ENCODE data around the gene GPD2.

GPD2 gene

DNA sequence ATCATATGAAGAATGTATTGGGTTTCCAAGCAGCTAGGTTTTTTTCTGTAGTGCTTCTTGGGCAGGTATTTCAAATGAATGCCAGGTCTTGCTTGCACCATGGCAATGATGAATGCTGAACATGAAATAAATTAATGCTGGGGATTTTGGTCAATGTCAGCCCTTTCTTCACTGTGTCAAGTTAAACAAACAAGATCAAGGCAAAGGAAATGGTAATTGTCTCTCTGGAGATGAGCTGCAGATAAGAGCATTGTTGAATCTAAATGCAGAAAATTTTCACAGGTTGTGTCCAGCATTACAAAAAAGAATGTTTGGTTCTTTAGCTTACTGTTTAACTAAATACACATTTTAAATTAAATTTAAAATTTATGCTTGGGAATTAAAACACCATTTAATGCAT is 144.3 kb downstream of the GPD2 start:
- Histone ChIP-seq H3K4me1 (ENCODE audit: low read length) (no peaks in the 10 kb centered on the region), H3K79me2 (ENCODE audit: low read length) (no peaks in the 10 kb centered on the region), H3K36me3 (replicated peaks; ENCODE audit: insufficient read depth, low read length) (no peaks in the 10 kb centered on the region), H3K9ac (ENCODE audit: low read length) (no peak overlapping the region), H2AFZ (ENCODE audit: low read length) (no peak overlapping the region), H3K27ac (ENCODE audit: low read length) (no peak overlapping the region), H3F3A (ENCODE audit: insufficient read depth, low read length) (no peaks in the 10 kb centered on the region), H3K9me2 (replicated peaks; ENCODE audit: insufficient read depth, low read length) (no peaks in the 10 kb centered on the region), H3K9me3 (replicated peaks; ENCODE audit: insufficient read depth, low read length) (no peaks in the 10 kb centered on the region), H3K4me2 (ENCODE audit: low read depth, low read length) (no peak overlapping the region), H4K20me1 (ENCODE audit: insufficient read depth, low read length) (no peaks in the 10 kb centered on the region), H3K4me3 (ENCODE audit: low read length) (no peak overlapping the region), H3K27me3 (replicated peaks; ENCODE audit: insufficient read depth, low read length) (no peaks in the 10 kb centered on the region)
- DNase-seq = no peak
- TF ChIP-seq EZH2 (optimal IDR thresholded peaks at IDR 0.05; ENCODE audit: low read depth, low read length) = no peak
- no peak for TF ChIP-seq EZH2phosphoT487 (IDR thresholded peaks at IDR 0.05; ENCODE audit: low read length)
- TF ChIP-seq, protein P1, sequence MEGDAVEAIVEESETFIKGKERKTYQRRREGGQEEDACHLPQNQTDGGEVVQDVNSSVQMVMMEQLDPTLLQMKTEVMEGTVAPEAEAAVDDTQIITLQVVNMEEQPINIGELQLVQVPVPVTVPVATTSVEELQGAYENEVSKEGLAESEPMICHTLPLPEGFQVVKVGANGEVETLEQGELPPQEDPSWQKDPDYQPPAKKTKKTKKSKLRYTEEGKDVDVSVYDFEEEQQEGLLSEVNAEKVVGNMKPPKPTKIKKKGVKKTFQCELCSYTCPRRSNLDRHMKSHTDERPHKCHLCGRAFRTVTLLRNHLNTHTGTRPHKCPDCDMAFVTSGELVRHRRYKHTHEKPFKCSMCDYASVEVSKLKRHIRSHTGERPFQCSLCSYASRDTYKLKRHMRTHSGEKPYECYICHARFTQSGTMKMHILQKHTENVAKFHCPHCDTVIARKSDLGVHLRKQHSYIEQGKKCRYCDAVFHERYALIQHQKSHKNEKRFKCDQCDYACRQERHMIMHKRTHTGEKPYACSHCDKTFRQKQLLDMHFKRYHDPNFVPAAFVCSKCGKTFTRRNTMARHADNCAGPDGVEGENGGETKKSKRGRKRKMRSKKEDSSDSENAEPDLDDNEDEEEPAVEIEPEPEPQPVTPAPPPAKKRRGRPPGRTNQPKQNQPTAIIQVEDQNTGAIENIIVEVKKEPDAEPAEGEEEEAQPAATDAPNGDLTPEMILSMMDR (IDR thresholded peaks at IDR 0.05; ENCODE audit: low read length) = no peak

DNA sequence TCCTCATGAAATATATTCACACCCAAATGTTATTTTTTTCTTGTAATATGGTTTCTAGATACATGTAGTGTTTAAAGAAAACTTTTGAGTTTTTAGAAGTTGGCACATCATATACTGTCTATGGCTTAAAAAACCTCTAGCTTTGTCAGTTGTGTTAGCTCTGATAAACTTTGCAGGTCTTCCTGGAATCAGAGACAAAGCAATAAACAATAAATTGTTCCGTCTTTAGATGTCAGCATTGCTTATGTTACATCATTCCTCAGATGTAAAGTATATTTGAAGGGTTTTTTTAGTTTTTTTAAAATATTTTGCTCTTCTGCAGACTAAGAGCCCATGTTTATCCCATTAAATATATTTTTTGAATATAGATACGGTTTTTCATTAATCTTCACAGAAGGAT is 145.1 kb downstream of the GPD2 start:
- DNase-seq = no peak
- no peaks in the 10 kb centered on the region for H3K79me2 ChIP-seq (ENCODE audit: low read length)
- no peak overlapping the region for H3K4me2 ChIP-seq (ENCODE audit: low read depth, low read length)

DNA sequence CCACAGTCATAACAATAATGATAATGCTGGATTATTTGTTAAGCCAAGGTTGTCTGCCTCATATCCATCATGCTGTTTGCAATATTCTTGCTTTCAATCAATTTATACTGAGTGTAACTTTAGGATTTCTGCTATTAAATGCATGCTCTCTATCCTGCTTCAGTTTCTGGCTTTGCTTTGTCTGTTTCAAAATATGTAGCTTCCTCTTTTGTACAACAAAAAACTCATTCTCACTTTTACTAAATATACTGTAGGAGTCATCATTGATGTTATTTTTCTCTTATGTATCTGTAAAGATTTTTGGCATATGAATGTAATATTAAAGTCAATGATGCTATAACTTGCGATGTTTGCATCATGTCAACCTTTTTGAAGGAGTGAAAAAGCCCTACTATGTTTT is 149.3 kb downstream of the GPD2 start:
- Histone ChIP-seq H3F3A (ENCODE audit: insufficient read depth, low read length) (no peaks in the 10 kb centered on the region), H3K27me3 (replicated peaks; ENCODE audit: insufficient read depth, low read length) (no peaks in the 10 kb centered on the region), H4K20me1 (ENCODE audit: insufficient read depth, low read length) (no peaks in the 10 kb centered on the region), H3K4me1 (ENCODE audit: low read length) (no peaks in the 10 kb centered on the region), H2AFZ (ENCODE audit: low read length) (no peak overlapping the region), H3K9me2 (replicated peaks; ENCODE audit: insufficient read depth, low read length) (no peaks in the 10 kb centered on the region), H3K9me3 (replicated peaks; ENCODE audit: insufficient read depth, low read length) (no peaks in the 10 kb centered on the region), H3K36me3 (replicated peaks; ENCODE audit: insufficient read depth, low read length) (no peaks in the 10 kb centered on the region), H3K79me2 (ENCODE audit: low read length) (no peaks in the 10 kb centered on the region), H3K9ac (ENCODE audit: low read length) (no peak overlapping the region), H3K4me3 (ENCODE audit: low read length) (no peak overlapping the region), H3K27ac (ENCODE audit: low read length) (no peak overlapping the region), H3K4me2 (ENCODE audit: low read depth, low read length) (no peak overlapping the region)
- TF ChIP-seq, protein P1 (IDR thresholded peaks at IDR 0.05; ENCODE audit: low read length) = no peak
- TF ChIP-seq EZH2 (optimal IDR thresholded peaks at IDR 0.05; ENCODE audit: low read depth, low read length) = no peak
- no peak for DNase-seq

More for the DNA sequence above, 145.1 kb downstream of the GPD2 start:
- no peak overlapping the region for H3K27ac ChIP-seq (ENCODE audit: low read length)
- no peaks in the 10 kb centered on the region for H3K9me2 ChIP-seq (replicated peaks; ENCODE audit: insufficient read depth, low read length)
- no peaks in the 10 kb centered on the region for H3K36me3 ChIP-seq (replicated peaks; ENCODE audit: insufficient read depth, low read length)
- no peaks in the 10 kb centered on the region for H3K27me3 ChIP-seq (replicated peaks; ENCODE audit: insufficient read depth, low read length)
- H3K4me3 ChIP-seq (ENCODE audit: low read length) = no peak overlapping the region
- no peaks in the 10 kb centered on the region for H4K20me1 ChIP-seq (ENCODE audit: insufficient read depth, low read length)
- no peak overlapping the region for H3K9ac ChIP-seq (ENCODE audit: low read length)
- H3F3A ChIP-seq (ENCODE audit: insufficient read depth, low read length) = no peaks in the 10 kb centered on the region
- TF ChIP-seq, protein P1 (IDR thresholded peaks at IDR 0.05; ENCODE audit: low read length) = no peak
- TF ChIP-seq EZH2phosphoT487 (IDR thresholded peaks at IDR 0.05; ENCODE audit: low read length) (no peak), EZH2 (optimal IDR thresholded peaks at IDR 0.05; ENCODE audit: low read depth, low read length) (no peak)
- H2AFZ ChIP-seq (ENCODE audit: low read length) = no peak overlapping the region
- H3K4me1 ChIP-seq (ENCODE audit: low read length) = no peaks in the 10 kb centered on the region
- H3K9me3 ChIP-seq (replicated peaks; ENCODE audit: insufficient read depth, low read length) = no peaks in the 10 kb centered on the region

All from MM.1S (cell line).